ENCODE results near the gene IL1RN. TPM values are rescaled to one million over a fixed set of nuclear protein-coding genes. Genes with fewer than 3 reads are reported as not detected.
A peak's percentile ranks its signal among the peaks of the same experiment; 100 is the strongest.

Gene IL1RN
- total RNA-seq, 1 donor from 2014 or later = not detected

GRCh38 chr2:113172721-113173541 is 45.5 kb downstream of the IL1RN start:
- DNase-seq (ENCODE audit: extremely low read depth, low read depth, low spot score) = no peak

GRCh38 chr2:113173542-113174375 is 46.4 kb downstream of the IL1RN start, which contains the start of gene PSD4:
Gene PSD4 (plus strand): TSS chr2:113173971. CDS start chr2:113182457, 8,486 bp downstream.
- DNase-seq (ENCODE audit: extremely low read depth, low read depth, low spot score) = no peak

GRCh38 chr2:113174376-113174750 is 47.0 kb downstream of the IL1RN start:
- no peak for DNase-seq (ENCODE audit: extremely low read depth, low read depth, low spot score)

GRCh38 chr2:113175042-113175628 is 47.7 kb downstream of the IL1RN start:
- DNase-seq (ENCODE audit: extremely low read depth, low read depth, low spot score) = no peak

GRCh38 chr2:113175736-113176695 is 48.6 kb downstream of the IL1RN start:
- no peak for DNase-seq (ENCODE audit: extremely low read depth, low read depth, low spot score)

GRCh38 chr2:113176696-113177355 is 49.4 kb downstream of the IL1RN start:
- DNase-seq (ENCODE audit: extremely low read depth, low read depth, low spot score) = no peak

GRCh38 chr2:113178069-113178746 is 50.8 kb downstream of the IL1RN start:
- DNase-seq (ENCODE audit: extremely low read depth, low read depth, low spot score) = no peak

- no peak for DNase-seq (ENCODE audit: extremely low read depth, low read depth, low spot score)
Observed at GRCh38 chr2:113178891-113179290, 51.5 kb downstream of the IL1RN start.

- no peak for DNase-seq (ENCODE audit: extremely low read depth, low read depth, low spot score)
Observed at GRCh38 chr2:113179446-113180045, 52.1 kb downstream of the IL1RN start.

GRCh38 chr2:113180131-113180946 is 52.9 kb downstream of the IL1RN start:
- DNase-seq (ENCODE audit: extremely low read depth, low read depth, low spot score) = no peak

- DNase-seq (ENCODE audit: extremely low read depth, low read depth, low spot score) = peak; percentile 14
Observed at GRCh38 chr2:113181258-113182051, 54.1 kb downstream of the IL1RN start.

GRCh38 chr2:113182471-113183260 is 55.3 kb downstream of the IL1RN start:
- DNase-seq (ENCODE audit: extremely low read depth, low read depth, low spot score) = no peak

- DNase-seq (ENCODE audit: extremely low read depth, low read depth, low spot score) = no peak
Observed at GRCh38 chr2:113183264-113183663, 55.9 kb downstream of the IL1RN start.
